Epidermal melanocyte (primary cell): ENCODE data around the gene ACTL7A.
A peak's percentile ranks its signal among the peaks of the same experiment; 100 is the strongest.
"Not testable (repeated sequence)": the region's sequence is repeated elsewhere in the genome, so short reads cannot be mapped to it uniquely, and the experiment has no call there.

Experiments used
- DNase-seq: peaks from one replicate; pipeline ENCODE4 v3.0.0; 2011; ENCODE audit warnings: low spot score; ENCODE audit not compliant: insufficient read length

The ACTL7A gene

GRCh38 chr9:108861997-108862396 lies at the start of gene ACTL7A:
TSS of gene ACTL7A (plus strand) at chr9:108862266. CDS start at chr9:108862323, 57 bp downstream.
- DNase-seq = no peak

GRCh38 chr9:108812396-108813025 lies 49.6 kb upstream of the ACTL7A start:
- no peak for DNase-seq

GRCh38 chr9:108813951-108814601 lies 48.0 kb upstream of the ACTL7A start:
- DNase-seq = peak; percentile 64

GRCh38 chr9:108815156-108815555 lies 46.9 kb upstream of the ACTL7A start:
- DNase-seq = no peak

- DNase-seq = no peak
Measured at GRCh38 chr9:108816037-108816436, 46.0 kb upstream of the ACTL7A start.

- no peak for DNase-seq
Measured at GRCh38 chr9:108823829-108824228, 38.2 kb upstream of the ACTL7A start.

GRCh38 chr9:108830272-108830671 lies 31.8 kb upstream of the ACTL7A start:
- DNase-seq = no peak

GRCh38 chr9:108831496-108832178 lies 30.4 kb upstream of the ACTL7A start:
- peak; percentile 44 for DNase-seq

- DNase-seq = no peak
Measured at GRCh38 chr9:108832179-108832500, 29.9 kb upstream of the ACTL7A start.

- DNase-seq = no peak
Measured at GRCh38 chr9:108834959-108835665, 27.0 kb upstream of the ACTL7A start.

- DNase-seq = no peak
Measured at GRCh38 chr9:108835831-108836230, 26.2 kb upstream of the ACTL7A start.

GRCh38 chr9:108836319-108836718 lies 25.7 kb upstream of the ACTL7A start:
- no peak for DNase-seq

GRCh38 chr9:108836781-108837180 lies 25.3 kb upstream of the ACTL7A start:
- no peak for DNase-seq

GRCh38 chr9:108837530-108837929 lies 24.5 kb upstream of the ACTL7A start:
- DNase-seq = no peak

- no peak for DNase-seq
Measured at GRCh38 chr9:108838017-108838416, 24.0 kb upstream of the ACTL7A start.

GRCh38 chr9:108839561-108839960 lies 22.5 kb upstream of the ACTL7A start:
- not testable (repeated sequence) for DNase-seq

GRCh38 chr9:108842610-108843295 lies 19.3 kb upstream of the ACTL7A start:
- DNase-seq = no peak

GRCh38 chr9:108844391-108844790 lies 17.7 kb upstream of the ACTL7A start:
- DNase-seq = no peak

- DNase-seq = no peak
Measured at GRCh38 chr9:108844856-108845255, 17.2 kb upstream of the ACTL7A start.

- DNase-seq = no peak
Measured at GRCh38 chr9:108845507-108845906, 16.6 kb upstream of the ACTL7A start.

GRCh38 chr9:108845947-108846346 lies 16.1 kb upstream of the ACTL7A start:
- no peak for DNase-seq

- DNase-seq = not testable (repeated sequence)
Measured at GRCh38 chr9:108848296-108848695, 13.8 kb upstream of the ACTL7A start.
